GM12878 (cell line): ENCODE results near the gene HSPB6. TPM values are rescaled to one million over a fixed set of nuclear protein-coding genes. Genes with fewer than 3 reads are reported as not detected.

Source experiments
- ASH2L ChIP-seq: fragments of 300-600, 200-600 bp; sonication (generic); IDR thresholded peaks from 2 replicates; pipeline ENCODE4 v1.6.1; 2017; ENCODE audit warnings: low read depth, mild to moderate bottlenecking, borderline replicate concordance
- BMI1 ChIP-seq: fragments of 450-650 bp; IDR thresholded peaks from 2 replicates; pipeline ENCODE4 v1.6.1; 2016; ENCODE audit warnings: mild to moderate bottlenecking, moderate library complexity, borderline replicate concordance
- CEBPZ ChIP-seq: fragments of 150-350 bp; IDR thresholded peaks from 2 replicates; pipeline ENCODE4 v1.6.1; 2016; ENCODE audit warnings: low read depth, low read length
- CHD2 ChIP-seq: IDR thresholded peaks from 2 replicates; pipeline ENCODE4 v1.6.1; 2011; ENCODE audit warnings: low read depth, low read length, improper control_type of control experiment, borderline replicate concordance
- CREB1 ChIP-seq: IDR thresholded peaks from 2 replicates; pipeline ENCODE4 v1.6.1; 2012; ENCODE audit warnings: low read depth, mild to moderate bottlenecking, inconsistent platforms
- CTCF ChIP-seq, 3 experiments: IDR thresholded peaks in 2 of 3; conservative IDR thresholded peaks in 1 of 3; 2 replicates each; pipeline ENCODE4 v1.5.1; 2011; ENCODE audit warnings: low read depth in 3 of 3, low read length in 3 of 3, mild to moderate bottlenecking in 3 of 3, control low read depth in 2 of 3, moderate library complexity in 2 of 3, inconsistent platforms in 1 of 3, mixed read lengths in 1 of 3; ENCODE audit not compliant: control insufficient read depth in 2 of 3, insufficient read depth in 1 of 3; ENCODE audit errors: extremely low read depth in 1 of 3
- EED ChIP-seq: sonication (generic); IDR thresholded peaks from 2 replicates; pipeline ENCODE4 v1.6.1; 2016; ENCODE audit warnings: antibody characterized with exemption, low read depth
- FOS ChIP-seq: IDR thresholded peaks from 3 replicates; pipeline ENCODE4 v1.6.1; 2011; ENCODE audit warnings: borderline replicate concordance; ENCODE audit not compliant: insufficient read length; ENCODE audit errors: extremely low read depth
- FOXK2 ChIP-seq: fragments of 450-650 bp; IDR thresholded peaks from 2 replicates; pipeline ENCODE4 v1.6.1; 2017; ENCODE audit warnings: mild to moderate bottlenecking, moderate library complexity
- NFIC ChIP-seq: IDR thresholded peaks from 2 replicates; pipeline ENCODE4 v1.6.1; 2012; ENCODE audit warnings: low read depth, mild to moderate bottlenecking, inconsistent platforms, low read length, moderate library complexity
- PAX5 ChIP-seq: IDR thresholded peaks from 2 replicates; pipeline ENCODE4 v1.6.1; 2011; ENCODE audit warnings: low read depth, low read length, borderline replicate concordance
- RCOR1 ChIP-seq: conservative IDR thresholded peaks from 2 replicates; pipeline ENCODE4 v1.6.1; 2012; ENCODE audit warnings: low read depth, low read length, improper control_type of control experiment
- SKIL ChIP-seq: fragments of 450-650 bp; IDR thresholded peaks from 2 replicates; pipeline ENCODE4 v1.6.1; 2017; ENCODE audit warnings: mild to moderate bottlenecking, low read depth, inconsistent platforms; ENCODE audit not compliant: poor library complexity, severe bottlenecking
- SREBF1 ChIP-seq: IDR thresholded peaks from 2 replicates; pipeline ENCODE4 v1.6.1; 2012; ENCODE audit warnings: mild to moderate bottlenecking, low read length
- SUZ12 ChIP-seq: fragments of 200-600 bp; sonication (generic); IDR thresholded peaks from one replicate; pipeline ENCODE4 v1.6.1; 2018; ENCODE audit warnings: antibody characterized with exemption, mild to moderate bottlenecking; ENCODE audit not compliant: unreplicated experiment
- TARDBP ChIP-seq: IDR thresholded peaks from 2 replicates; pipeline ENCODE4 v1.6.1; 2016; ENCODE audit warnings: borderline replicate concordance
- TBL1XR1 ChIP-seq: IDR thresholded peaks from 2 replicates; pipeline ENCODE4 v1.6.1; 2012; ENCODE audit warnings: low read depth, low read length, improper control_type of control experiment
- ZNF687 ChIP-seq: fragments of 450-650 bp; IDR thresholded peaks from 2 replicates; pipeline ENCODE4 v1.6.1; 2017; ENCODE audit warnings: mild to moderate bottlenecking, moderate library complexity
- polyA plus RNA-seq, 11 experiments: library from polyadenylated mRNA; depleted of rRNA in 4 of 11; unstranded in 6 of 11; stranded (reverse) in 5 of 11; fragments of >200 nt; fragmentation: Nextera tagmentation in 4 of 11; fragmentation: Illumina TruSeq in 1 of 11; extraction: Ambion mirVana in 4 of 11; extraction: Trizol in 1 of 11; gene quantifications; 1 replicate in 1 of 11; 2 replicates in 10 of 11; pipeline versions ENCODE4 v1.2.1 to v1.2.3, GENCODE V29; 2011 to 2016; ENCODE audit warnings: inconsistent platforms in 2 of 11, missing spikeins in 2 of 11, low read depth in 1 of 11
- total RNA-seq, 4 experiments: library from RNA; depleted of rRNA in 3 of 4; stranded (reverse); fragments of >200 nt in 3 of 4; fragmentation: Illumina TruSeq in 1 of 4; extraction: Trizol in 1 of 4; gene quantifications; 2 replicates each; pipeline versions ENCODE4 v1.2.1 to v1.2.3, GENCODE V29; 2013 to 2021

The HSPB6 gene
- total and polyA plus RNA-seq, 10 of the 15 experiments (the other 5 are each of a cell fraction or from before 2014, with no cell fraction given): 0.09 to 1.6 (median 0.36) TPM; not detected in 4

- TF ChIP-seq CEBPZ (peak; percentile 94), NFIC (no peak), SUZ12 (no peak), SKIL (peak; percentile 93), ASH2L (no peak; the same call in 1 of the 2 replicates), TBL1XR1 (no peak), EED (0 out of 2 replicates have a peak, but pooled peaks have one; percentile 41), ZNF687 (no peak), SREBF1 (peak; percentile 74), FOXK2 (no peak), TARDBP (no peak), CHD2 (peak; percentile 98), CTCF (IDR thresholded peaks at IDR 0.05 in 2 of 3, conservative IDR thresholded peaks at IDR 0.05 in 1 of 3; ENCODE audit: control insufficient read depth in 2 of 3, extremely low read depth in 1 of 3, insufficient read depth in 1 of 3, low read depth in 3 of 3, low read length in 3 of 3) (no peak), RCOR1 (0 out of 2 replicates have a peak, but pooled peaks have one; percentile 44), CREB1 (peak; percentile 60), FOS (peak; percentile 99), BMI1 (peak; percentile 100), PAX5 (no peak)
These were observed 1.1 kb upstream of the HSPB6 start, which contains the start of gene PROSER3 (continued) for GRCh38 chr19:35757749-35758608.
